Neutrophil (primary cell): Measurements from ENCODE around the gene RDH13.

ENCODE experiments used
- H3K27ac ChIP-seq: fragments of 200-600 bp; sonication (generic); 2 replicates; pipeline ENCODE4 v1.5.1; 2016; ENCODE audit warnings: mild to moderate bottlenecking, moderate library complexity
- H3K27me3 ChIP-seq: fragments of 200-600 bp; sonication (generic); 2 replicates; pipeline ENCODE4 v1.6.0; 2016; ENCODE audit warnings: mild to moderate bottlenecking
- H3K36me3 ChIP-seq: fragments of 200-600 bp; sonication (generic); 2 replicates; pipeline ENCODE4 v1.5.1; 2017
- H3K4me1 ChIP-seq, 2 experiments: fragments of 200-600 bp in 1 of 2; sonication (generic) in 1 of 2; 1 replicate in 1 of 2; 2 replicates in 1 of 2; pipeline versions ENCODE4 v1.5.1 to v1.6.1; 2013 to 2016; ENCODE audit warnings: low read depth in 1 of 2, low read length in 1 of 2, mild to moderate bottlenecking in 1 of 2, moderate library complexity in 1 of 2; ENCODE audit not compliant: control insufficient read depth in 1 of 2, insufficient read depth in 1 of 2
- H3K4me3 ChIP-seq, 2 experiments: fragments of 200-600 bp in 1 of 2; sonication (generic) in 1 of 2; 1 replicate in 1 of 2; 2 replicates in 1 of 2; pipeline ENCODE4 v1.5.1; 2013 to 2016; ENCODE audit warnings: low read depth in 1 of 2, low read length in 1 of 2, mild to moderate bottlenecking in 1 of 2, moderate library complexity in 1 of 2
- H3K9me3 ChIP-seq: fragments of 200-600 bp; sonication (generic); 2 replicates; pipeline ENCODE4 v1.5.1; 2016
- CTCF ChIP-seq: fragments of 200-600 bp; sonication (generic); IDR thresholded peaks from 2 replicates; pipeline ENCODE4 v1.5.1; 2016; ENCODE audit warnings: antibody characterized with exemption

RDH13 gene

GRCh38 chr19:55098716-55099556, 36.0 kb upstream of the RDH13 start:
- Histone ChIP-seq H3K9me3 (no peaks in the 10 kb centered on the region), H3K27me3 (no peaks in the 10 kb centered on the region), H3K4me1 (no peaks in the 10 kb centered on the region), H3K4me3 (no peak overlapping the region), H3K27ac (no peak overlapping the region), H3K36me3 (peaks cover 90% of the 10 kb centered on the region)
- TF ChIP-seq CTCF, result no peak

GRCh38 chr19:55097864-55098715, 35.1 kb upstream of the RDH13 start:
- Histone ChIP-seq H3K27me3 (no peaks in the 10 kb centered on the region), H3K27ac (no peak overlapping the region), H3K36me3 (peaks cover 84% of the 10 kb centered on the region), H3K4me1 (no peaks in the 10 kb centered on the region), H3K9me3 (no peaks in the 10 kb centered on the region), H3K4me3 (no peak overlapping the region)
- no peak for TF ChIP-seq CTCF

- no peaks in the 10 kb centered on the region for H3K4me1 ChIP-seq
- H3K36me3 ChIP-seq, result peaks cover 84% of the 10 kb centered on the region
- H3K27ac ChIP-seq, result no peak overlapping the region
- no peak for TF ChIP-seq CTCF
- no peaks in the 10 kb centered on the region for H3K9me3 ChIP-seq
- H3K27me3 ChIP-seq, result no peaks in the 10 kb centered on the region
- H3K4me3 ChIP-seq, result no peak overlapping the region
Observed at GRCh38 chr19:55096061-55096701, 33.2 kb upstream of the RDH13 start.

GRCh38 chr19:55095260-55096060, 32.5 kb upstream of the RDH13 start:
- Histone ChIP-seq H3K9me3 (no peaks in the 10 kb centered on the region), H3K4me1 (no peaks in the 10 kb centered on the region), H3K36me3 (peaks cover 84% of the 10 kb centered on the region), H3K27ac (no peak overlapping the region), H3K4me3 (no peak overlapping the region), H3K27me3 (no peaks in the 10 kb centered on the region)
- TF ChIP-seq CTCF, result no peak
